Measurements from ENCODE around the gene TTYH2.

GRCh38 chr17:74216505-74216904, 3.1 kb downstream of the TTYH2 start:
- TF ChIP-seq CTCF (IDR thresholded peaks at IDR 0.05) = no peak
- no peak for TF ChIP-seq ZMAT4 (CRISPR knock-in tag; IDR thresholded peaks at IDR 0.05)
- no peak for TF ChIP-seq CBFB (CRISPR knock-in tag; IDR thresholded peaks at IDR 0.05; ENCODE audit: low read depth)
- no peak for TF ChIP-seq NR1H2 (CRISPR knock-in tag; IDR thresholded peaks at IDR 0.05)
- no peak for TF ChIP-seq TP53 (CRISPR knock-in tag; IDR thresholded peaks at IDR 0.05)
- TF ChIP-seq, protein P1, sequence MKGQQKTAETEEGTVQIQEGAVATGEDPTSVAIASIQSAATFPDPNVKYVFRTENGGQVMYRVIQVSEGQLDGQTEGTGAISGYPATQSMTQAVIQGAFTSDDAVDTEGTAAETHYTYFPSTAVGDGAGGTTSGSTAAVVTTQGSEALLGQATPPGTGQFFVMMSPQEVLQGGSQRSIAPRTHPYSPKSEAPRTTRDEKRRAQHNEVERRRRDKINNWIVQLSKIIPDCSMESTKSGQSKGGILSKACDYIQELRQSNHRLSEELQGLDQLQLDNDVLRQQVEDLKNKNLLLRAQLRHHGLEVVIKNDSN (CRISPR knock-in tag; IDR thresholded peaks at IDR 0.05) = no peak
- TF ChIP-seq, protein P2, sequence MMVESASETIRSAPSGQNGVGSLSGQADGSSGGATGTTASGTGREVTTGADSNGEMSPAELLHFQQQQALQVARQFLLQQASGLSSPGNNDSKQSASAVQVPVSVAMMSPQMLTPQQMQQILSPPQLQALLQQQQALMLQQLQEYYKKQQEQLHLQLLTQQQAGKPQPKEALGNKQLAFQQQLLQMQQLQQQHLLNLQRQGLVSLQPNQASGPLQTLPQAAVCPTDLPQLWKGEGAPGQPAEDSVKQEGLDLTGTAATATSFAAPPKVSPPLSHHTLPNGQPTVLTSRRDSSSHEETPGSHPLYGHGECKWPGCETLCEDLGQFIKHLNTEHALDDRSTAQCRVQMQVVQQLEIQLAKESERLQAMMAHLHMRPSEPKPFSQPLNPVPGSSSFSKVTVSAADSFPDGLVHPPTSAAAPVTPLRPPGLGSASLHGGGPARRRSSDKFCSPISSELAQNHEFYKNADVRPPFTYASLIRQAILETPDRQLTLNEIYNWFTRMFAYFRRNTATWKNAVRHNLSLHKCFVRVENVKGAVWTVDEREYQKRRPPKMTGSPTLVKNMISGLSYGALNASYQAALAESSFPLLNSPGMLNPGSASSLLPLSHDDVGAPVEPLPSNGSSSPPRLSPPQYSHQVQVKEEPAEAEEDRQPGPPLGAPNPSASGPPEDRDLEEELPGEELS (CRISPR knock-in tag; IDR thresholded peaks at IDR 0.05) = no peak

All from WTC11 (cell line).